ENCODE measurements around the gene KLF16.
"Not testable (repeated sequence)": the region's sequence is repeated elsewhere in the genome, so short reads cannot be mapped to it uniquely, and the experiment has no call there.

Gene KLF16

GRCh38 chr19:1863328-1863637, at the start of gene KLF16:
KLF16 (minus strand) TSS chr19:1863579; CDS start chr19:1863497, 82 bp downstream.
- no peak for DNase-seq

GRCh38 chr19:1912760-1913505, 49.6 kb upstream of the KLF16 start:
- DNase-seq = no peak

GRCh38 chr19:1911995-1912394, 48.6 kb upstream of the KLF16 start:
- no peak for DNase-seq

GRCh38 chr19:1911098-1911497, 47.7 kb upstream of the KLF16 start:
- DNase-seq = no peak

GRCh38 chr19:1910177-1910576, 46.8 kb upstream of the KLF16 start:
- no peak for DNase-seq

- DNase-seq = no peak
Observed at GRCh38 chr19:1909761-1910080, 46.3 kb upstream of the KLF16 start.

- DNase-seq = no peak
Observed at GRCh38 chr19:1908364-1908678, 44.9 kb upstream of the KLF16 start.

- no peak for DNase-seq
Observed at GRCh38 chr19:1907563-1908363, 44.4 kb upstream of the KLF16 start.

- DNase-seq = no peak
Observed at GRCh38 chr19:1906985-1907562, 43.7 kb upstream of the KLF16 start.

- DNase-seq = no peak
Observed at GRCh38 chr19:1905863-1906375, 42.5 kb upstream of the KLF16 start.

- peak; percentile 99 for DNase-seq
Observed at GRCh38 chr19:1905110-1905862, 41.9 kb upstream of the KLF16 start, which contains the start of the genes ADAT3 and SCAMP4. ADAT3 (plus strand) TSS chr19:1905399; CDS start chr19:1912048, 6,649 bp downstream. SCAMP4 (plus strand) TSS chr19:1905399; CDS start chr19:1915020, 9,621 bp downstream.

- DNase-seq = no peak
Observed at GRCh38 chr19:1904860-1905109, 41.4 kb upstream of the KLF16 start.

GRCh38 chr19:1902923-1903322, 39.5 kb upstream of the KLF16 start:
- DNase-seq = no peak

- no peak for DNase-seq
Observed at GRCh38 chr19:1901940-1902404, 38.6 kb upstream of the KLF16 start.

GRCh38 chr19:1896508-1896907, 33.1 kb upstream of the KLF16 start:
- no peak for DNase-seq

GRCh38 chr19:1893791-1894190, 30.4 kb upstream of the KLF16 start:
- DNase-seq = no peak

- no peak for DNase-seq
Observed at GRCh38 chr19:1889907-1890306, 26.5 kb upstream of the KLF16 start.

- DNase-seq = no peak
Observed at GRCh38 chr19:1888385-1888784, 25.0 kb upstream of the KLF16 start.

GRCh38 chr19:1886360-1886759, 23.0 kb upstream of the KLF16 start:
- DNase-seq = not testable (repeated sequence)

- peak; percentile 91 for DNase-seq
Observed at GRCh38 chr19:1885398-1886119, 22.2 kb upstream of the KLF16 start, which contains the start of gene ABHD17A. ABHD17A (minus strand) TSS chr19:1885496; CDS start chr19:1881566, 3,930 bp downstream.

- no peak for DNase-seq
Observed at GRCh38 chr19:1884719-1885334, 21.4 kb upstream of the KLF16 start.

GRCh38 chr19:1884291-1884718, 20.9 kb upstream of the KLF16 start:
- no peak for DNase-seq
